OCI-LY1 (cell line): ENCODE results near the gene UNC13C.

ENCODE experiments used
- H2AFZ ChIP-seq: fragments of 200-600 bp; sonication (generic), shearing (Covaris generic); 2 replicates; pipeline ENCODE4 v1.6.0; 2014; ENCODE audit warnings: antibody characterized with exemption, mild to moderate bottlenecking, low read length
- H3F3A ChIP-seq: fragments of 200-600 bp; sonication (generic), shearing (Covaris generic); 2 replicates; pipeline ENCODE4 v1.6.0; 2014; ENCODE audit warnings: mild to moderate bottlenecking, antibody characterized with exemption, low read length, moderate library complexity; ENCODE audit not compliant: insufficient read depth
- H3K27ac ChIP-seq: fragments of 200-600 bp; sonication (generic); 2 replicates; pipeline ENCODE4 v1.5.1; 2014; ENCODE audit warnings: low read length, mixed run types, mild to moderate bottlenecking, low read depth; ENCODE audit not compliant: poor library complexity, severe bottlenecking
- H3K27me3 ChIP-seq: fragments of 200-600 bp; sonication (generic); 2 replicates; pipeline ENCODE4 v1.6.0; 2014; ENCODE audit warnings: antibody characterized with exemption, mild to moderate bottlenecking, low read length, moderate library complexity; ENCODE audit not compliant: insufficient read depth
- H3K36me3 ChIP-seq: fragments of 200-600 bp; sonication (generic); 2 replicates; pipeline ENCODE4 v1.6.1; 2014; ENCODE audit warnings: mild to moderate bottlenecking, antibody characterized with exemption, low read length, moderate library complexity, mixed read lengths; ENCODE audit not compliant: insufficient read depth
- H3K4me1 ChIP-seq: fragments of 200-600 bp; sonication (generic); 2 replicates; pipeline ENCODE4 v1.5.1; 2014; ENCODE audit warnings: mild to moderate bottlenecking, low read length, moderate library complexity; ENCODE audit not compliant: insufficient read depth, severe bottlenecking
- H3K4me2 ChIP-seq: fragments of 200-600 bp; sonication (generic), shearing (Covaris generic); 2 replicates; pipeline ENCODE4 v1.6.1; 2014; ENCODE audit warnings: low read length
- H3K4me3 ChIP-seq: fragments of 200-600 bp; sonication (generic); 2 replicates; pipeline ENCODE4 v1.5.1; 2014; ENCODE audit warnings: low read length, low read depth, mild to moderate bottlenecking, mixed read lengths; ENCODE audit not compliant: poor library complexity, severe bottlenecking
- H3K79me2 ChIP-seq: fragments of 200-600 bp; shearing (Covaris generic); 2 replicates; pipeline ENCODE4 v1.6.1; 2016; ENCODE audit warnings: mixed run types, low read length, mixed read lengths; ENCODE audit not compliant: insufficient read depth
- H3K9ac ChIP-seq: fragments of 200-600 bp; sonication (generic), shearing (Covaris generic); 2 replicates; pipeline ENCODE4 v1.6.1; 2014; ENCODE audit warnings: mild to moderate bottlenecking, low read length, mixed read lengths
- H3K9me2 ChIP-seq: fragments of 200-600 bp; sonication (generic), shearing (Covaris generic); 2 replicates; pipeline ENCODE4 v1.6.1; 2014; ENCODE audit warnings: low read depth, mild to moderate bottlenecking, low read length, mixed read lengths
- H3K9me3 ChIP-seq: fragments of 200-600 bp; shearing (Covaris generic); 2 replicates; pipeline ENCODE4 v1.6.1; 2014; ENCODE audit warnings: low read length, mixed read lengths
- H4K20me1 ChIP-seq: fragments of 200-600 bp; sonication (generic), shearing (Covaris generic); 2 replicates; pipeline ENCODE4 v1.6.0; 2016; ENCODE audit warnings: mild to moderate bottlenecking, low read length; ENCODE audit not compliant: insufficient read depth
- EZH2 ChIP-seq: fragments of 200-600 bp; sonication (generic), shearing (Covaris generic); IDR thresholded peaks from 2 replicates; pipeline ENCODE4 v1.8.0; 2017; ENCODE audit warnings: borderline replicate concordance, mixed run types, mild to moderate bottlenecking, antibody characterized with exemption, low read length, moderate library complexity, mixed read lengths
- TF ChIP-seq, protein P1 (sequence below): fragments of 200-600 bp; sonication (generic), shearing (Covaris generic); IDR thresholded peaks from 2 replicates; pipeline ENCODE4 v1.5.1; 2017; ENCODE audit warnings: mild to moderate bottlenecking, antibody characterized with exemption, low read length, moderate library complexity, mixed read lengths

UNC13C gene

DNA sequence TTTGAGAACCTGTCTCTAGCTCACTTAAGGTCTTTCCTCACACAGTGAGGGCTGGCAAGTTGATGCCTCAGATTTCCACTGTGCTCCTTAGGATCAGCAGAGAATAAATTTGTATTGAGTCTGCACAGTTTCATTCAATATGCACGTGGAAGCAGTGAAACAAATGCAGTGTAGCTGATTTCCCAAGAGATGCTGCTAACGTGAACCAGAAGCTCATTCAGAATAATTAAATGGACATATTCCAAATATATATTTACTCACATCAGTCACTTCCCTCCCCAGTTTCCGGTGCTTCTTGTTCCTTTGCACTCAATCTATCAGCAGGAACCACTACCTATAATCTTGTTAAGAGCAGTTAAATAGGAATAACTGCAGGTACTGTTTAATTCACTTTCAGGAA lies 86.1 kb downstream of the UNC13C start:
- Histone ChIP-seq H3K9me2 (no peaks in the 10 kb centered on the region), H3K4me3 (no peak overlapping the region), H4K20me1 (no peaks in the 10 kb centered on the region)

DNA sequence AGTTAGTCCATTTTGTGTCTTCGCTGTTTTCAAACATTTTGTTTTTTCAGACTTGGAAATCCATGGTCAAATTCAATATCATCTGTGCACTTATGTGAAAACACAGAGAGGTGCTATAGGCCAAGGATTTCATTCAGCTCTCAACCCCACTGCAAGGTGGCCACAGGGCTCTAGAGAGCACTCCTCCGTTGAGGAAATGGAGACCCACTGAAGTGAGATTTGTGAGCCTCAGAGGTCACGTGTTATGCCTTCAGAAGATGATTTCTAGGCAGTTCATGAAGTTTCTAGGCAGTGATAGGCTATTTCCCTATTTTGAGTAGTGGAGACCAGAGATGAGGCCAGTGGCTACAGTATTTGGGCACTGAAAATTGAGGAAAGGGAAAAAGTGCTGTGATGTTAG lies 88.2 kb downstream of the UNC13C start:
- TF ChIP-seq, protein P1, sequence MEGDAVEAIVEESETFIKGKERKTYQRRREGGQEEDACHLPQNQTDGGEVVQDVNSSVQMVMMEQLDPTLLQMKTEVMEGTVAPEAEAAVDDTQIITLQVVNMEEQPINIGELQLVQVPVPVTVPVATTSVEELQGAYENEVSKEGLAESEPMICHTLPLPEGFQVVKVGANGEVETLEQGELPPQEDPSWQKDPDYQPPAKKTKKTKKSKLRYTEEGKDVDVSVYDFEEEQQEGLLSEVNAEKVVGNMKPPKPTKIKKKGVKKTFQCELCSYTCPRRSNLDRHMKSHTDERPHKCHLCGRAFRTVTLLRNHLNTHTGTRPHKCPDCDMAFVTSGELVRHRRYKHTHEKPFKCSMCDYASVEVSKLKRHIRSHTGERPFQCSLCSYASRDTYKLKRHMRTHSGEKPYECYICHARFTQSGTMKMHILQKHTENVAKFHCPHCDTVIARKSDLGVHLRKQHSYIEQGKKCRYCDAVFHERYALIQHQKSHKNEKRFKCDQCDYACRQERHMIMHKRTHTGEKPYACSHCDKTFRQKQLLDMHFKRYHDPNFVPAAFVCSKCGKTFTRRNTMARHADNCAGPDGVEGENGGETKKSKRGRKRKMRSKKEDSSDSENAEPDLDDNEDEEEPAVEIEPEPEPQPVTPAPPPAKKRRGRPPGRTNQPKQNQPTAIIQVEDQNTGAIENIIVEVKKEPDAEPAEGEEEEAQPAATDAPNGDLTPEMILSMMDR = no peak
- no peak for TF ChIP-seq EZH2
- no peaks in the 10 kb centered on the region for H4K20me1 ChIP-seq
- H3K36me3 ChIP-seq = no peaks in the 10 kb centered on the region
- no peaks in the 10 kb centered on the region for H3K4me1 ChIP-seq
- no peaks in the 10 kb centered on the region for H3K27me3 ChIP-seq
- H3K9me2 ChIP-seq = no peaks in the 10 kb centered on the region
- H2AFZ ChIP-seq = no peak overlapping the region
- H3F3A ChIP-seq = no peaks in the 10 kb centered on the region
- no peak overlapping the region for H3K4me3 ChIP-seq
- no peaks in the 10 kb centered on the region for H3K9me3 ChIP-seq
- no peak overlapping the region for H3K27ac ChIP-seq
- no peaks in the 10 kb centered on the region for H3K79me2 ChIP-seq
- H3K9ac ChIP-seq = no peak overlapping the region
- H3K4me2 ChIP-seq = no peak overlapping the region

More for the DNA sequence above, 86.1 kb downstream of the UNC13C start:
- no peaks in the 10 kb centered on the region for H3F3A ChIP-seq
- no peaks in the 10 kb centered on the region for H3K9me3 ChIP-seq
- H3K79me2 ChIP-seq = no peaks in the 10 kb centered on the region
- no peak for TF ChIP-seq EZH2
- TF ChIP-seq, protein P1 = no peak
- no peaks in the 10 kb centered on the region for H3K4me1 ChIP-seq
- no peak overlapping the region for H3K4me2 ChIP-seq
- no peak overlapping the region for H2AFZ ChIP-seq
- no peak overlapping the region for H3K9ac ChIP-seq
- H3K27ac ChIP-seq = no peak overlapping the region
- no peaks in the 10 kb centered on the region for H3K36me3 ChIP-seq
- no peaks in the 10 kb centered on the region for H3K27me3 ChIP-seq

DNA sequence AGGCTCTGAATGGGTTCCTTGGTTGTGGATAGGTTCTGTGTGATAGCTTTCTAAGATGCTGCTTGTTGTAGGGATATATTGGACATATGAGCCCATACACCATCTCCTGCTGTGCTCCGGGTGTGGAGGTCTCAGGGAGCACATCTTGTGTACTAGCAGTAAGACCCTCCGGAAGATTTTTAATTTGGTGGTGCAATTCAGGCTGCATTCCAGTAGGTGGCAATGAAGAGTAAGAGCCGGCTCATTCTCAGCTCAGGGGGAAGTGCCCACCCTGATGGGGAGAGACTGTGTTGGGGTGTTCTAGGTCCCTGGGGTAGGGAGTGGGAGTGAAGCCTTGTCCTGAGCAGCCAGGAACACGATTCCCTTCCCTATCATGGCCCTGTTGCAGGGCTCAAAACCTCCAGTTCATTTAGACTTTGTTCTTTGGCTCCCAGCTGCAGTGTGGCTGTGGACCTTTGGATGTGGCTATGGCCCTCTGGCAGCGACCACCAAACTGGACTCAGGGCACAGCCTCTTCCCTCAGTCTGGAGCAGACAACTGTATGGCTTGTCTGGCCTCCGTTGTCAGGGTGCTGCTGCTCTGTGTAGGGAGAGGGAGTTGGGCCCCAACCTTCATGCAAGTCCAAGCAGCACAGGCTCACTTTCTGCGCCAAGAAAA lies 104.7 kb downstream of the UNC13C start:
- H3K9me2 ChIP-seq = no peaks in the 10 kb centered on the region
- H3K4me2 ChIP-seq = no peak overlapping the region
- no peak overlapping the region for H2AFZ ChIP-seq
- no peaks in the 10 kb centered on the region for H3K9me3 ChIP-seq
- no peaks in the 10 kb centered on the region for H3F3A ChIP-seq
- H3K4me1 ChIP-seq = no peaks in the 10 kb centered on the region
- no peak overlapping the region for H3K9ac ChIP-seq
- H3K79me2 ChIP-seq = no peaks in the 10 kb centered on the region
- H4K20me1 ChIP-seq = no peaks in the 10 kb centered on the region
- no peaks in the 10 kb centered on the region for H3K27me3 ChIP-seq
- H3K27ac ChIP-seq = no peak overlapping the region
- no peak for TF ChIP-seq EZH2
- TF ChIP-seq, protein P1 = peak; percentile 71
- no peaks in the 10 kb centered on the region for H3K36me3 ChIP-seq
- no peak overlapping the region for H3K4me3 ChIP-seq
